ENCODE data around the gene ANKFN1.

ANKFN1 gene

GRCh38 chr17:56528696-56529095 is 375.4 kb downstream of the ANKFN1 start:
- no peaks in the 10 kb centered on the region for H3K9me3 ChIP-seq
- no peak overlapping the region for H3K27ac ChIP-seq
- no peaks in the 10 kb centered on the region for H3K4me1 ChIP-seq (ENCODE audit: control insufficient read depth in 1 of 2, insufficient read depth in 1 of 2, low read depth in 1 of 2, low read length in 1 of 2)

GRCh38 chr17:56532926-56533325 is 379.7 kb downstream of the ANKFN1 start:
- no peak overlapping the region for H3K27ac ChIP-seq
- H3K27me3 ChIP-seq = no peaks in the 10 kb centered on the region
- TF ChIP-seq CTCF (IDR thresholded peaks at IDR 0.05) = no peak
- no peaks in the 10 kb centered on the region for H3K36me3 ChIP-seq
- peaks cover 4 to 8% of the 10 kb centered on the region in 2 experiments for H3K4me1 ChIP-seq (ENCODE audit: control insufficient read depth in 1 of 2, insufficient read depth in 1 of 2, low read depth in 1 of 2, low read length in 1 of 2)
- H3K9me3 ChIP-seq = no peaks in the 10 kb centered on the region
- H3K4me3 ChIP-seq (ENCODE audit: low read depth in 1 of 2, low read length in 1 of 2) = no peak overlapping the region

More at GRCh38 chr17:56528696-56529095, 375.4 kb downstream of the ANKFN1 start:
- TF ChIP-seq CTCF (IDR thresholded peaks at IDR 0.05) = no peak
- Histone ChIP-seq H3K36me3 (no peaks in the 10 kb centered on the region), H3K4me3 (ENCODE audit: low read depth in 1 of 2, low read length in 1 of 2) (no peak overlapping the region), H3K27me3 (no peaks in the 10 kb centered on the region)

- Histone ChIP-seq H3K9me3 (no peaks in the 10 kb centered on the region), H3K27me3 (no peaks in the 10 kb centered on the region), H3K36me3 (no peaks in the 10 kb centered on the region), H3K27ac (no peak overlapping the region), H3K4me1 (ENCODE audit: control insufficient read depth in 1 of 2, insufficient read depth in 1 of 2, low read depth in 1 of 2, low read length in 1 of 2) (peaks cover 4 to 8% of the 10 kb centered on the region in 2 experiments), H3K4me3 (ENCODE audit: low read depth in 1 of 2, low read length in 1 of 2) (no peak overlapping the region)
- TF ChIP-seq CTCF (IDR thresholded peaks at IDR 0.05) = no peak
These were observed 383.5 kb downstream of the ANKFN1 start for GRCh38 chr17:56536766-56537165.

DNA sequence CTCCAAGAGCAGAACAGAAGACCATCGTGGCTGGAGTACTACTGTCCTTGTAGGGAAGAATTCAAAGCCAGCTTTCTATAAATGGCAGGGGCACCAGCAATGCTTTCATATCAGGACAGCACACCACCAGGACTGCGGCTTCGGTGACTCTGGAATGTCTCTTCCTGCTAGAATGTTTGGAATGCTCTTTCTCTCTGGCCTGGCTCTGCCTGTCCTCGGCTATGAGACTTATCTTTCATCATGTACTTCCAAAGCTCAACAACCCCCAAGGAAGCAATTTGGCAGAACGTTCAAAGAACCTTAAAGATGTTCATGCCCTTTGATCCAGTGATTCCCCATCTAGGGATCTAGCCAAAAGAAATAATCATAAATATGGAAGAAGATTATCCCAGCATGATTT is 387.6 kb downstream of the ANKFN1 start:
- TF ChIP-seq CTCF (IDR thresholded peaks at IDR 0.05) = no peak
- Histone ChIP-seq H3K4me1 (ENCODE audit: control insufficient read depth in 1 of 2, insufficient read depth in 1 of 2, low read depth in 1 of 2, low read length in 1 of 2) (peaks cover 4 to 8% of the 10 kb centered on the region in 2 experiments), H3K27me3 (no peaks in the 10 kb centered on the region), H3K27ac (no peak overlapping the region), H3K4me3 (ENCODE audit: low read depth in 1 of 2, low read length in 1 of 2) (no peak overlapping the region), H3K9me3 (no peaks in the 10 kb centered on the region), H3K36me3 (no peaks in the 10 kb centered on the region)

DNA sequence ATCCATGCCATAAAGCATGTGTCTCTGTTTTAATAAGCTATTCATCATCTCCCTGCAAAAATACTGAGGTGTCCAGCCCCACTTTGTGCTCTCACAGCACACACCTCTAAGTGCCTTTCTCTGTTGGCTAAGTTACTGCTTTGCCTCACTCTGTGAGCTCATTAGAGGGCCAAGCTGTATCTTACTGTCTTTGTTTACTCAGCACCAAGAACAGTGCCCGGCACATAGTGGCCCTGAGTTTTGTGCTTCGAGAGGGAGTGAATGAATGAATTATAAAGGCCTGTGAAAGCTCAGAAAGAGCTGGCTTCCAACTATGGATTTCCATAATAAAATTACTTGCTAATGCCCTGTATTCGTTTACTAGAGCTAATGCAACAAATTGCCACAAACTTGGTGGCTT is 390.0 kb downstream of the ANKFN1 start:
- no peak for TF ChIP-seq CTCF (IDR thresholded peaks at IDR 0.05)
- Histone ChIP-seq H3K36me3 (no peaks in the 10 kb centered on the region), H3K9me3 (no peaks in the 10 kb centered on the region), H3K27ac (no peak overlapping the region), H3K27me3 (no peaks in the 10 kb centered on the region), H3K4me1 (ENCODE audit: control insufficient read depth in 1 of 2, insufficient read depth in 1 of 2, low read depth in 1 of 2, low read length in 1 of 2) (no peaks in the 10 kb centered on the region), H3K4me3 (ENCODE audit: low read depth in 1 of 2, low read length in 1 of 2) (no peak overlapping the region)

DNA sequence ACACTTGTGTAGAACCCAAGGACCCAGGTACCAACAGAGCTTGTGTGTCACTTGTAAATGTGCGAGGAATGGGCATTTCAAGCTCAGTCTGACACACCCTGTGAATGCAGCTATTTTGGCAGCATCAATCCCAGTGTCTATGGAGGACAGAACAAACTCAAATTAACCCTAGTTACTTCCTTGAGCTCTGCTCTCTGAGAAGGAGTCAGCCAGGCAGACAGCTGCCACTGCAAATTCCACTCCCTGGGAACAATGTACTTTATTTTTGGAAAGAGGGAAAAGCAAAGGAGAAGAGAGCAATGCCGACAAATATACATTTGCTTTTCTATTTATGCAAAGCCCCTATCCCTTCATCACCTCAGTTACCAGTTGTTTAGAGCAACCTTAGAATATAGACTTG is 391.8 kb downstream of the ANKFN1 start:
- H3K27me3 ChIP-seq = no peaks in the 10 kb centered on the region
- no peaks in the 10 kb centered on the region for H3K9me3 ChIP-seq
- no peak overlapping the region for H3K4me3 ChIP-seq (ENCODE audit: low read depth in 1 of 2, low read length in 1 of 2)
- no peak overlapping the region for H3K27ac ChIP-seq
- H3K4me1 ChIP-seq (ENCODE audit: control insufficient read depth in 1 of 2, insufficient read depth in 1 of 2, low read depth in 1 of 2, low read length in 1 of 2) = no peaks in the 10 kb centered on the region
- no peaks in the 10 kb centered on the region for H3K36me3 ChIP-seq
- TF ChIP-seq CTCF (IDR thresholded peaks at IDR 0.05) = no peak
